ENCODE results near the gene VIPAS39.

VIPAS39 gene

DNA sequence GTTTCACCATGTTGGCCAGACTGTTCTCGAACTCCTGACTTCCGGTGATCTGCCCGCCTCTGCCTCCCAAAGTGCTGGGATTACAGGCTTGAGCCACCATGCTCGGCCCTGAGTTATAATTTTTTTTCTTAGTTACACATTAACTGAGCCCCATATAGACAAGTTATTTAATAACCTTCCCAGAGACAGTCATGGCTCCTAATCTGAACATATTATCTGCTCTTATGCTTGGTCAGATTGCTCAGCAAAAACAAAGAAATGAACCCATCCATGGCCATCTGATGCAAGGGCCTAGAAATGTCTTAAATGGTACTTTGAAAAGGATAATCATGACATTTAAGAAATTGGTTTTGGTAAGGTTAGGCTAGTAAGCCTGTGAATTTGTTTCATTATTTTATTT is 67.2 kb downstream of the VIPAS39 start:
- DNase-seq: no peak

DNA sequence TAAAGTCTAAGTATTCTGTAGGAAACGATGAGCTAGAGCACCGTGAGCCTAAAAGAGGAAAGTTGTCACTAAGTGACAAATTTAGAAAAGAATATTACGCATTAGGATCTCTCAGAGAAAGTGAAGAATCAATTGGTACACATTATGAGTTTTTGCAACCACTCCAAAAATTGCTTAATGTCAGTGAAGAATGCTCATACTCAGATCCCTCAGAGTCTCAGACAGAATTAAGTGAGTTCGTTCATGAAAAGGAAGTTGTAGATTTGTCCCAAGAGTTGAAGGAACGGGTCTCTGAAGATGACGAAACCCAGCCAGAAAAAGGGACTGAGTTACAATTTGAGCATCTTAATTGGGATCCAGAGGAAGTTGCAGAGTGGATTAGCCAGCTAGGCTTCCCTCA is 78.7 kb downstream of the VIPAS39 start:
- no peak for DNase-seq

DNA sequence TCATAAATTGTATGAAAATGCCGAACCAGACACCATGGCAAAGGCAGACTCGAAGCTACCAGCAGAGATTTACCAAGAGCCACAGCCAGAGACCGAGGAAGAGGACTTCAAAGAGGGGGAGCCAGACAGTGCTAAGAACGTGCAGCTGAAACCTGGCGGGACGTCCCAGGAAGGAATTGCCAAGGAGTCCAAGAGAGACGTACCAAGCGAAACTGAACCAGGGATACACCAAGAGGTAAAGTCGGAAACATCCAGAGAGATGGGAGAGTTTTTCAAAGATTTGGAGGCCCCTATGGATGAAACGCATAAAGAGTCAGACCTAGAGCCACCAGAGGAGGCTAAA is 79.9 kb downstream of the VIPAS39 start:
- DNase-seq: no peak

DNA sequence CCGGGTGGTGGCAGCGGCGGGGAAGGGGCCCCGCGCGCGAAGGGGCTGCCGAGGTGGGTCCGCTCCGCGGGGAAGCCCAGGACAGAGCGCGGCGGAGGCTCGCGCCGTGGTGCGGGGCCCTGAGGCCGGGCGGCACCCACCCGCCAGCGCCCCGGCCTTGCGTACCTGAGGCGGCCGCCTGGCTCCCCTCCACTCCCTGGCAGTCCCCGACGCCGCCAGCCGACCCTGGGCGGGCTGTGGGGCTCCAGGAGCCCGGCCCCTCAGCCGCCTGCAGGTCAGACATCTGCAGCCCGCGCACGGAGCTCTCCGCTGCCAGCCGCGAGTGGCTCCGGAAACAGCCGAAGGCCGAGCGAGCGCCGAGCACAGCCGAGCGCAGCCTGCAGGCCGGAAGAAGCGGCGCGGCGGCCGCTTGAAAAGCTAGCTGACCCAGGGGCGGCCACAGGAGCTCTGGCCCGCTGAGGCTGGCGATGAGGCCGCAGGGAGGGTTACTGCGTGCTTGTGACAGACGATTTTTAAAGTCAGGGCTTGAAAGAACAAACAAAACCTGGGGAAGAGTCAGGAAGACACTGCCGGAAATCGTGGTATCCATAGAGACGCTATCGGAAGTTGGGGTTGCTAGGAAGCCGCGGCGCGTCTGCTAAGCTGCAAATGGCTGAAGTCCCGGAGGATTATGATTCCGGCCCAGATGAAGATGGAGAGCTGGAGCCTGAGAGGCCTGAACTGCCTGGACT is 80.5 kb downstream of the VIPAS39 start, which contains the start of the genes SAMD15 and TMED8:
Gene SAMD15 (plus strand): TSS at position 609 of the 731 bp plus-strand sequence. CDS start 40 bp downstream, at position 649.
Gene TMED8 (minus strand): TSS at position 324 of the 731 bp plus-strand sequence. CDS start 41 bp downstream, at position 283.
- DNase-seq: peak; percentile 79
